ENCODE results near the gene CFL1.
"Not testable (repeated sequence)": the region's sequence is repeated elsewhere in the genome, so short reads cannot be mapped to it uniquely, and the experiment has no call there.

The CFL1 gene

GRCh38 chr11:65832231-65832630 lies 25.7 kb downstream of the CFL1 start:
- not testable (repeated sequence) for DNase-seq (ENCODE audit: low spot score)

DNA sequence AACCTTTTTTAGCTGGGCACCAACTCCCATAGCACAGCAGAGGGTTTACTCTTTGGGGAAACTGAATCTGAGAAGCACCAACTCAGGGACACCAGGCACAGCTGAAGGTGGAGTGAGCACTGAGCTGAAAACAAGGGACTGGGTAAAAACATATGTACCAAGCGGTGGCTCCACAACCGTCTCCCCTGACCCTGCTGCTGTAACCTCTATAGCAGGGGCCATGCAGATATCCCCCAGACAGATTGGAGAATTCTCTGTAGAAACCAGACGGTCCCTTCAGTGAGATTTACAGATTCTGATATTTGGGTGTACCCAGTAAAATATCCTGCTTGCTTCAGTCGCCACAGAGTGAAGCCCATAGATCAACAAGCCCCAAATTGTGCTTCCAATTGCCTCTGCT lies 28.5 kb downstream of the CFL1 start:
- no peak for DNase-seq (ENCODE audit: low spot score)

GRCh38 chr11:65826984-65827735 lies 30.8 kb downstream of the CFL1 start:
- no peak for DNase-seq (ENCODE audit: low spot score)

GRCh38 chr11:65822776-65823528 lies 35.0 kb downstream of the CFL1 start:
- DNase-seq (ENCODE audit: low spot score): no peak

- DNase-seq (ENCODE audit: low spot score): no peak
Observed at GRCh38 chr11:65821107-65821506, 36.9 kb downstream of the CFL1 start.

GRCh38 chr11:65817835-65818680 lies 39.9 kb downstream of the CFL1 start:
- DNase-seq (ENCODE audit: low spot score): peak; percentile 78

DNA sequence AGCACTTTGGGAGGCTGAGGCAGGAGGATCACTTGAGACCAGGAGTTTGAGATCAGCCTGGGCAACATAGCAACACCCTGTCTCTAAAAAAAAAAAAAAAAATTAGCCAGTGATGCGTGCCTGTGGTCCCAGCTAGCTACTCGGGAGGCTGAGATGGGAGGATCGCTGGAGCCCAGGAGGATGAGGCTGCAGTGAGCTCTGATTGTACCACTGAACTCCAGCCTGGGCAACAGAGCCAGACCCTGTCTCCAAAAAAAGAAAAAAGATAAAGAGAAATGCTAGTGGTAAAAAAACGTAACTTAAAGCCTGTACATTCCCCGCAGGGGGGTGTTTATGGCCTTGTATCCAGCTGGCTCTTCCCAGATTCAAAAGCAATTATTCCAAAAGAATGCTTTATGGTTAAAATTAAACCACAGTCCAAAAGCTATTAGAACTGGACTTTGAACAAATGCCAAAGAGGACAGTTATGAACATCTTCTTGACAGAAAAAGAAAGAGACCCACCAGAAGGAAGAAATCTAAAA lies 40.6 kb downstream of the CFL1 start:
- no peak for DNase-seq (ENCODE audit: low spot score)

GRCh38 chr11:65816696-65817095 lies 41.3 kb downstream of the CFL1 start:
- no peak for DNase-seq (ENCODE audit: low spot score)

- DNase-seq (ENCODE audit: low spot score): no peak
Observed at GRCh38 chr11:65814986-65815565, 42.9 kb downstream of the CFL1 start.

DNA sequence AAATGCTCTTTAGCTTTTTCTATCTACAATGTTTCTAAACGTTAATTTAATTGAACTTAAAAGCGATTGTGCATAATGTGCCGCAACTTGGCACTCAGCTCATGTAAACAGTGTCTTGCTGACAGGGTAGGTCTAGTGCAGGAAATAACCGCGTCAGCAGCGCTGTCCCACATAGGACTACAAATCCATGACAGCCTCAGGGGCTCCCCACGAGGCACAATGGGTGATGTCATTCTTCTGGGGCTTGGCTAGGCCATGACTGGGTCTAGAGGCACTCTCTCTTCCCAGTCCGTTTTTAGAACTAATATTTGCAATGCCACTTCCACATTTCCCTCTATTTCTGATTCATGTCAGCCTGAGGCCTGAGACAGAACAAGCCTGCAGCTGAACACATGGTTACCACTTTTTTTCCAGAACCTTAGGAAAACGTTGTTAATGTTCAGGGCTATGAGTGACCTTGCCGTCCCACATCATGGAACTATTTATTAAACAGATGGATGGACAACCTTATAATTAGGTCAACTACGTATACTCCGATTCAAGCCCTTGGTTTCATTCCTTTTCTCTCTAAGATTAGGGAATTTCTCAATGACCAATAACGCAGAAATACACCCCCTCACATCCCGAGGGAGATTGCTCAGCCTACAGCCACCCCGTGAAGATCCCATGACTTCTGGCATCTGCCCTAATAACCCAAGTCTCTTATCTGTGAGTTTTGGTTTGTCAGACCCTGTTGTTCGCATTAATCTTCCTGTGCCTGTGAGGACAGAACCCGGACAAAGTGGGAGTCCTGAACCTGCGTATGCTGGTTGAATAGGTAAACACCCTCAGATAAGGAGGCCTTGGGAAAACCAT lies 43.6 kb downstream of the CFL1 start:
- DNase-seq (ENCODE audit: low spot score): peak; percentile 84

DNA sequence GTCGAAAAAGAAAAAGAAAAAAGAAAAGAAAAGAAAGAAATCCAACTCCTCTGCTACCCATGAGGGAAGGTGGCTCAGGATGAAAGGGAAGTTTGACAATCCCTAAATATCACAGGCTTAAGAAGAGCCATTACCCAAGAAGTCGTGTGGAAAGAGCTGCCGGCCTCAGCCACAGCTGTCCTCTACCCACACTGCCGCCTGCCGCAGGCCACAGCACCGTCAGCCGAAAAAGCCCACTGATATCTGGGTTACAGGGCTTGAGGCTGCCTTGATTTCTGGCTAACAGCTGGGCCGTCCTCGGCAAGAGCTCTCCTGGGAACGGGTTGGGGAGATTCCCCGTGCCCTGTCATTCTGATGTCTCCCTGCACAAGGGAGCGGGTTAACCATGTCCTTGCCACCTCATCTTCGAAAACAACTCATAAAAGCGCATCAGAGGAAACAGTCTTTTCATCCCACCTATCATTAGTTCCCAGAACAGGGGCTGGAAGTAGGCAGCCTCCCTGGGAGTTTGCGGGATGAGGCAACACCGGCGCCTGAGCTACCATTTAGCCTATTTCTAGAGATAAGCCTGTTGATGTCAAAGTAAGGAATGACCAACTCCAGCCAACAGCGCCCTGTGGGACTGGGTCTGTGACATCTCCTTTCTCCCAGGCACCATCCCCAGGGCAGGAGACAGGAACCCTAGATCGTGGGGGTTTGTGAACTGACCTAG lies 46.1 kb downstream of the CFL1 start:
- DNase-seq (ENCODE audit: low spot score): no peak

DNA sequence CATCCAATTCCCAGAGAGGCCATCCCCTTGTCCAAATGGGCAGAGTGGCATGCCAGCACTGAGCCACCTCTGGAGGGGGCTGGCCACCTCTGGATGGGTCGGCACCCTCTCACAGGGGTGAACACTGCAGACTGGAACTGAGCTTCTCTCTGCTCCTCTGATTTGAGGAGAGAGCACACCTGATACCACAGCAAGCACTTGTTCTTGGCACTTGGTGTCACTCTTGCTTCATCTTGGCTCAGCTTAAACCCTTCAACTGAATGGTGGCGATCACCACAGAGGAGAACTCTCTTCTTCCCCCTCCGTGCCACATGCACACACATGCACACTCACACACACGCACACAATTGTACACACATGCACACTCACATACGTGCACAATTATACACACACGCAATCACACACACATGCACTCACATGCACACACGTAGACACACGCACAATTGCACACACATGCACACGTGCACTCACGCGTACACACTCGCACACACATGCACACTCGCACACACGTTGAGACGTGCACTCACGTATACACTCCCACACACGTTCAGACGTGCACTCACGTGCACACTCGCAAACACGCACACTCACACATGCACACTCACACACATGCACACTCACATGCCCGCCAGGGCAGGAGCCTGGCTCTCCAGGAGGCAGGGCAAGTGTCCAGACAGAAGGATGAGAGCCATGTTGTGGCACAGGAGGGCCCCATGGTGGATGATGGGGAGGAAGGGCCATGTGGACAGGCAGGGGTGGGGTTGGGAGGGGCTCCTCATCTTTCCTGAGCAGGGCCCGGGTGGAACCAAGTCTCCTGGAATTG lies 47.7 kb downstream of the CFL1 start:
- DNase-seq (ENCODE audit: low spot score): no peak

DNA sequence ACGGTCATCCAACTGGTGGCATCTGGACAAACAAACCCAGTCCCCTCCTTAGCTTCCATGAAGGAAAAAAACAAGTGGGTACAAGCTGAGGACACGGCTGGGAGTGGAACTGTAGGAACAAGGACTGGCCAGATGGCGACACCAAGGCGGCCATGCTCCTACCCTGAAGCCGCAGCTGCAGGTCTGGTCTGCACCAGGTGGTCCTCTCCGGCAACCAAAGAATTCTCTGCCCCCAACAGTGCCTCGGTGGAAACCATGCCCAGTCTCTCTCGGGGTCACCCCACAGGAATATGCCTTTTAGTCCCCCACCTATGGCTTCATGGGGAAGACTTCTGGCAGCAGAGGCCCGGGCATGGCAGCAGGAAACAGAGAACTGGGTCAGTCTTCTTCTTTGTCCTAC lies 48.5 kb downstream of the CFL1 start:
- DNase-seq (ENCODE audit: low spot score): no peak

DNA sequence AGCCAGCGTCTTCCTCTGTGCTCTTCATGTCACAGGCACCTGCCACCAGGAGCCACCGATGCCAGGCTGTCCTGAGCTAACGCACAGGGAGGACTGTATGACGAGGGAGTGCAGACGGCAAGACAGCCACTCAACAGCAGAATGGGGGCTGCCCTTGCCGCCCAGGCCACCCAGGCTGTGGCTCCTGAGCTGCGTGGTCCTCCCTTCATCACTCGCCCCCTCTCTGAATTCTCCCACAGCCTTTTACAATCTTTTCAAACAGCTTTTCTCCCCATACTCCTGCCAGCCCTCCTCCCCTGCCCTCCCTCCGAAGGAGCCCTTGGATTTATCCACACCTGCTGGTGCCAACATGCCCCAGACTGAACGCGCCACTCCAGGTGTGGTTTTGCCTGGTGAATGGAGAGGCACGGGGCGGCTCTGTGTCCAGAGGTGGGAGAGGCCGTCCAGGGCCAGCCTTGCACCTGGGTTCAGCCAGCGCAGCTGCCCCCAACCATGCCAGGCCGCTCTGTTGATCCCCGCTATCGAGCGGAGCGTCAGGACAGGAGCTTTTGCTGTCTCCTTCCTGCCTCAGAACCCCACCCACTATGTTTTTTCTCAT lies 49.1 kb downstream of the CFL1 start:
- no peak for DNase-seq (ENCODE audit: low spot score)

GRCh38 chr11:65806979-65807378 lies 51.0 kb downstream of the CFL1 start:
- DNase-seq (ENCODE audit: low spot score): no peak
